HepG2 (cell line): Measurements from ENCODE around the gene RPS14. TPM values are rescaled to one million over a fixed set of nuclear protein-coding genes. Genes with fewer than 3 reads are reported as not detected.

Experiments
- ATAC-seq: fragments of 200-7000 bp; cut with Tn5 transposase; 3 replicates; pipeline ENCODE4 v1.9.1; 2020; ENCODE audit warnings: mild to moderate bottlenecking, moderate library complexity
- BruUV-seq: library from RNA; stranded (reverse); fragments of 400-500 nt; replicated peaks from 2 replicates; lab custom pipeline; 2021; lab: Mats Ljungman, UMichigan
- CTCF ChIA-PET: fragments of 300-600 bp; formaldehyde crosslinking; extraction: SDS; loops from one replicate; lab custom pipeline; 2021; ENCODE audit warnings: low total read pairs, inconsistent platforms, low intra/inter-chr PET ratio; lab: Yijun Ruan, JAX
- POLR2A ChIA-PET: fragments of 350-600 bp; sonication (Branson Sonifier 250); formaldehyde crosslinking; loops from one replicate; lab custom pipeline; 2020; ENCODE audit warnings: antibody characterized with exemption, inconsistent platforms; lab: Yijun Ruan, JAX
- DNase-seq: peaks from one replicate; pipeline ENCODE4 v3.0.0-alpha.2; 2015; ENCODE audit warnings: low spot score
- FAIRE-seq: peaks from 3 replicates; lab custom pipeline; 2011; peaks lifted over from hg19 to GRCh38; lab: Jason Lieb, UNC
- H2AFZ ChIP-seq: one replicate; pipeline ENCODE4 v1.6.1; 2011; ENCODE audit warnings: low read length, inconsistent platforms
- H3K27ac ChIP-seq: fragments of 300-600 bp; 3 replicates; pipeline ENCODE4 v1.8.0; 2011; ENCODE audit warnings: mixed run types, mild to moderate bottlenecking, mixed read lengths, low read length, inconsistent platforms; ENCODE audit not compliant: insufficient read depth; ENCODE audit errors: extremely low read length
- H3K27me3 ChIP-seq, 2 experiments: fragments of 200-600 bp in 1 of 2; 2 replicates in 1 of 2; 3 replicates in 1 of 2; pipeline versions ENCODE4 v1.6.0 to v1.8.0; 2011; ENCODE audit warnings: low read length in 2 of 2, mild to moderate bottlenecking in 2 of 2, moderate library complexity in 2 of 2, inconsistent platforms in 1 of 2; ENCODE audit not compliant: insufficient read depth in 2 of 2, control insufficient read depth in 1 of 2
- H3K36me3 ChIP-seq, 2 experiments: fragments of 200-600 bp in 1 of 2; replicated peaks in 1 of 2; 2 replicates in 1 of 2; 3 replicates in 1 of 2; pipeline versions ENCODE4 v1.5.1 to v1.8.0; 2011; ENCODE audit warnings: low read length in 2 of 2, inconsistent platforms in 1 of 2; ENCODE audit not compliant: insufficient read depth in 2 of 2, control insufficient read depth in 1 of 2
- H3K4me1 ChIP-seq: 2 replicates; pipeline ENCODE4 v1.5.1; 2012; ENCODE audit warnings: low read length, inconsistent platforms; ENCODE audit not compliant: insufficient read depth
- H3K4me2 ChIP-seq: 2 replicates; pipeline ENCODE4 v1.6.0; 2011; ENCODE audit warnings: low read depth, low read length, inconsistent platforms
- H3K4me3 ChIP-seq, 3 experiments: fragments of 200-600 bp in 1 of 3; sonication (generic), shearing (Covaris generic) in 1 of 3; replicated peaks in 1 of 3; 2 replicates each; pipeline ENCODE4 v1.5.1; 2011 to 2016; ENCODE audit warnings: low read length in 3 of 3, inconsistent platforms in 2 of 3, low read depth in 2 of 3, mild to moderate bottlenecking in 2 of 3, control low read depth in 1 of 3, mixed read lengths in 1 of 3; ENCODE audit not compliant: insufficient read depth in 1 of 3
- H3K79me2 ChIP-seq: one replicate; pipeline ENCODE4 v1.6.1; 2011; ENCODE audit warnings: low read length, inconsistent platforms; ENCODE audit not compliant: insufficient read depth
- H3K9ac ChIP-seq: 2 replicates; pipeline ENCODE4 v1.6.0; 2011; ENCODE audit warnings: mild to moderate bottlenecking, low read depth, low read length, inconsistent platforms; ENCODE audit not compliant: insufficient read depth
- H3K9me3 ChIP-seq: 2 replicates; pipeline ENCODE4 v1.5.1; 2012; ENCODE audit warnings: mild to moderate bottlenecking, low read length
- H4K20me1 ChIP-seq: 2 replicates; pipeline ENCODE4 v1.6.0; 2011; ENCODE audit warnings: inconsistent platforms, mild to moderate bottlenecking, low read length, moderate library complexity; ENCODE audit not compliant: insufficient read depth
- FOXJ3 ChIP-seq: sonication (generic); formaldehyde crosslinking; IDR thresholded peaks from 2 replicates; pipeline ENCODE4 v1.4.0; 2020; ENCODE audit warnings: missing genetic modification reagents, mild to moderate bottlenecking, borderline replicate concordance
- KLF6 ChIP-seq: IDR thresholded peaks from 2 replicates; pipeline ENCODE4 v1.8.0; 2016; ENCODE audit warnings: missing biosample characterization, missing genetic modification reagents
- SKI ChIP-seq: fragments of 450-650 bp; IDR thresholded peaks from one replicate; pipeline ENCODE4 v1.6.1; 2018; ENCODE audit warnings: mild to moderate bottlenecking; ENCODE audit not compliant: partially characterized antibody
- SMARCC2 ChIP-seq: fragments of 450-650 bp; IDR thresholded peaks from 2 replicates; pipeline ENCODE4 v1.6.1; 2017; ENCODE audit warnings: antibody characterized with exemption, mild to moderate bottlenecking
- ZC3H13 ChIP-seq: sonication (generic); formaldehyde crosslinking; IDR thresholded peaks from 2 replicates; pipeline ENCODE4 v1.8.1; 2023; ENCODE audit warnings: mild to moderate bottlenecking, missing genetic modification reagents, moderate library complexity
- ZFP41 ChIP-seq: sonication (generic); formaldehyde crosslinking; IDR thresholded peaks from 2 replicates; pipeline ENCODE4 v1.4.0; 2020; ENCODE audit warnings: mild to moderate bottlenecking, missing genetic modification reagents, borderline replicate concordance
- ZNF296 ChIP-seq: sonication (generic); formaldehyde crosslinking; conservative IDR thresholded peaks from 2 replicates; pipeline ENCODE4 v1.5.0; 2020; ENCODE audit warnings: mild to moderate bottlenecking, missing genetic modification reagents
- ZNF780A ChIP-seq: sonication (generic); formaldehyde crosslinking; IDR thresholded peaks from 2 replicates; pipeline ENCODE4 v1.8.0; 2022; ENCODE audit warnings: mild to moderate bottlenecking, missing genetic modification reagents, moderate library complexity
- ZSCAN21 ChIP-seq: sonication (generic); formaldehyde crosslinking; IDR thresholded peaks from 2 replicates; pipeline ENCODE4 v1.8.0; 2022; ENCODE audit warnings: mild to moderate bottlenecking, missing genetic modification reagents, moderate library complexity, borderline replicate concordance
- WGBS: methylation state at CpG from one replicate; pipeline ENCODE4 v1.1.6; 2017; ENCODE audit warnings: low lambda C conversion rate; 5-methylcytosine and 5-hydroxymethylcytosine counted together
- in situ Hi-C: cut with HindIII; loops from 2 replicates; pipeline ENCODE4 v1.10.0; 2017; ENCODE audit warnings: low pct_unique_long_range_greater_than_20kb; ENCODE audit not compliant: extremely low pct_ligation_motif_present
- intact Hi-C: fragments of 100-400 bp; cut with micrococcal nuclease; formaldehyde crosslinking; loops from one replicate; pipeline ENCODE4 v1.10.0; 2022; ENCODE audit not compliant: unreplicated experiment
- polyA plus RNA-seq, 8 experiments: library from polyadenylated mRNA; depleted of rRNA in 3 of 8; stranded (reverse) in 7 of 8; unstranded in 1 of 8; fragments of >200 nt; fragmentation: Illumina TruSeq in 4 of 8; extraction: Trizol in 4 of 8; gene quantifications; 2 replicates each; pipeline versions ENCODE4 v1.2.1 to v1.2.3, GENCODE V29; 2011 to 2016; ENCODE audit warnings: low read depth in 4 of 8, missing spikeins in 1 of 8, mixed read lengths in 1 of 8; ENCODE audit not compliant: insufficient read depth in 1 of 8
- total RNA-seq, 5 experiments: library from RNA; depleted of rRNA; stranded (reverse); fragments of >200 nt; fragmentation: Illumina TruSeq; extraction: Trizol; gene quantifications; 2 replicates each; pipeline ENCODE4 v1.2.3, GENCODE V29; 2016; ENCODE audit warnings: low read depth in 1 of 5
- TF ChIP-seq, protein P1 (sequence below): sonication (generic); formaldehyde crosslinking; IDR thresholded peaks from 2 replicates; pipeline ENCODE4 v1.9.0; 2021; ENCODE audit warnings: missing genetic modification reagents, mild to moderate bottlenecking, borderline replicate concordance
- TF ChIP-seq, protein P2 (sequence below): sonication (generic); formaldehyde crosslinking; IDR thresholded peaks from 2 replicates; pipeline ENCODE4 v1.5.0; 2020; ENCODE audit warnings: missing genetic modification reagents

The RPS14 gene
- total and polyA plus RNA-seq, 2 of the 13 experiments (the other 11 are each of a cell fraction or from before 2014, with no cell fraction given), result 2,116 to 3,295 TPM

DNA sequence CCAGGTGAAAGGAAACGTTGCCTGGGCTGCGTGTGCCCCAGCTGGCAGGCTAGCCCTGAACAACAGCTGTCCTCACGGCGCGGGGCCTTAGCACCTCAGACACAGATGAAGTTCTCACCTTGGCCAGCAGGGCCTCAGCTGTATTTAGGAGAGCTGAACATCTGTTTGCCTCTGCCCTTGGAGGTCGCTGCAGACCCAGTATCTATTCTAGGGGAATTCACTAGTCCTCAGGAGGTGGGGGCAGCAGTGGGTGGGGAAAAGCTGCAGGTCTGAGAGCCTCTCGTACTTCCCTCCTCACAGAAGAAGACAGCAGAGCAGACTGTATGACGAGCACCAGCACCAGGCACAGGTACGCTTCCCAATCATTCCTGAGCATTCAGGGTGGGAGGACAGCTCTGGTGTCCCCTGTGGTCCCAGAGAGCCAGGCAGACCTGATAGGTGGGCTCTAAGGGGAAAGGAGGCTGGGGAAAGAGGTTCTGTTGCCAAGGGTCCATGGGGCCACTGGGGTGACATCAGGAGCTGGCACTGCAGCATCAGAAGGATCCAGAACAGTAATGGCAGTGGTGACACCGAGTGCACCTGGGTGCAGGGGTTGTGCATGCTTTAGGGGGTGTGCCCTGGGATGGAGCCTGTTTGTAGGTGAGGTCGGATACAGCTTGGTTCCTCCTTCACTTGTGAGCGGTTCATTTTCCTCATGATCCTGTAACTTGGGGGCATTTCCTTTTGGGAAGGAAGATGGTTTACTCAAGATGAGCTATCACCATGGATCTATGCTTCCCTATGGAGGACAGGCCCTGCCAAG lies 50.6 kb downstream of the RPS14 start:
- in situ Hi-C loops (loop anchor here (5.0 kb wide), 1 partner anchor 38 kb away; no protein-coding TSS in a partner anchor), intact Hi-C loops (loop anchor here (1.0 kb wide), 1 partner anchor 37 kb away; no protein-coding TSS in a partner anchor)
- Histone ChIP-seq H2AFZ (no peak overlapping the region), H3K27ac (no peak overlapping the region), H3K9ac (no peak overlapping the region), H3K79me2 (no peaks in the 10 kb centered on the region), H3K4me2 (no peak overlapping the region), H3K36me3 (peaks cover 27 to 71% of the 10 kb centered on the region in 2 experiments; a peak in 4 of 5 replicates), H3K4me3 (no peak overlapping the region), H3K27me3 (no peaks in the 10 kb centered on the region), H3K9me3 (no peaks in the 10 kb centered on the region), H3K4me1 (no peaks in the 10 kb centered on the region), H4K20me1 (no peaks in the 10 kb centered on the region)
- FAIRE-seq (no peak), DNase-seq (no peak), ATAC-seq (peak; percentile 71)
- POLR2A ChIA-PET, result interaction anchor here (1.1 to 3.7 kb wide), 3 partner anchors 12 to 30 kb away, joined by 4 to 11 read pairs (median 9); partner anchors contain the start of gene CD74
- TF ChIP-seq SKI (no peak), ZSCAN21 (CRISPR knock-in tag) (no peak), SMARCC2 (no peak), KLF6 (CRISPR knock-in tag) (no peak), ZNF296 (CRISPR knock-in tag) (no peak), FOXJ3 (CRISPR knock-in tag) (no peak), ZFP41 (no peak), ZNF780A (CRISPR knock-in tag) (no peak), ZC3H13 (CRISPR knock-in tag) (no peak)
- TF ChIP-seq, protein P1, sequence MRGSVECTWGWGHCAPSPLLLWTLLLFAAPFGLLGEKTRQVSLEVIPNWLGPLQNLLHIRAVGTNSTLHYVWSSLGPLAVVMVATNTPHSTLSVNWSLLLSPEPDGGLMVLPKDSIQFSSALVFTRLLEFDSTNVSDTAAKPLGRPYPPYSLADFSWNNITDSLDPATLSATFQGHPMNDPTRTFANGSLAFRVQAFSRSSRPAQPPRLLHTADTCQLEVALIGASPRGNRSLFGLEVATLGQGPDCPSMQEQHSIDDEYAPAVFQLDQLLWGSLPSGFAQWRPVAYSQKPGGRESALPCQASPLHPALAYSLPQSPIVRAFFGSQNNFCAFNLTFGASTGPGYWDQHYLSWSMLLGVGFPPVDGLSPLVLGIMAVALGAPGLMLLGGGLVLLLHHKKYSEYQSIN, result no peak
- TF ChIP-seq, protein P2, sequence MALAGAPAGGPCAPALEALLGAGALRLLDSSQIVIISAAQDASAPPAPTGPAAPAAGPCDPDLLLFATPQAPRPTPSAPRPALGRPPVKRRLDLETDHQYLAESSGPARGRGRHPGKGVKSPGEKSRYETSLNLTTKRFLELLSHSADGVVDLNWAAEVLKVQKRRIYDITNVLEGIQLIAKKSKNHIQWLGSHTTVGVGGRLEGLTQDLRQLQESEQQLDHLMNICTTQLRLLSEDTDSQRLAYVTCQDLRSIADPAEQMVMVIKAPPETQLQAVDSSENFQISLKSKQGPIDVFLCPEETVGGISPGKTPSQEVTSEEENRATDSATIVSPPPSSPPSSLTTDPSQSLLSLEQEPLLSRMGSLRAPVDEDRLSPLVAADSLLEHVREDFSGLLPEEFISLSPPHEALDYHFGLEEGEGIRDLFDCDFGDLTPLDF (CRISPR knock-in tag), result no peak
- CTCF ChIA-PET, result interaction anchor here (3.5 kb wide), 1 partner anchor 37 kb away, joined by 27 read pairs; no protein-coding TSS in a partner anchor
- 88% methylated on average over 10 of the region's 12 CpGs for WGBS
- no TSS peak for BruUV-seq
